Measurements from ENCODE around the gene SHANK1.
"Not testable (repeated sequence)": the region's sequence is repeated elsewhere in the genome, so short reads cannot be mapped to it uniquely, and the experiment has no call there.

SHANK1 gene

DNA sequence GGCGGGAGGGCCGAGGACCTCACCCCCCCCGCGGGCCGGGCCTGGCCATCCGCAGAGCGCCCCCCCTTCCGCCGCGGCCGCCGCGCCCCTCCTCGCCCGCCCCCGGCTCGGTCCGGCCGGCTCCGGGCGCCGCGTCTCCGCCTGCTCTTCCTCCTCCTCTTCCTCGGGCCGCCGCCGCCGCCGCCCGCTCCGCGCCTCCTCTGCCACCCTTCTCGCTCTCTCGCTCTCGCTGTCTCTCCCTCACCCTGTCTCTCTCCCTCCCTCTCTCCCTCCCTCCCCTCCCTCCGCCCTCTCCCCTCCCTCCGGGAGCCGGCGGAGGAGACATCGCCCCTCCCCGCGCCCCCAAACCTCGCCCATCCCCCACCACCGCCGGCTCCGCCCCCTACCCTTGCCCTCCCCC is at the start of gene SHANK1:
SHANK1 (minus strand) TSS at position 237 of the 400 bp plus-strand sequence. CDS start 2,883 bp downstream, outside the sequence.
- Histone ChIP-seq H3K27me3 (ENCODE audit: low read depth, low read length) (peaks cover 4% of the 10 kb centered on the region), H3K27ac (ENCODE audit: low read length) (no peak within 1 kb of the TSS), H3K4me1 (ENCODE audit: control insufficient read depth in 1 of 2, insufficient read depth in 2 of 2, low read length in 2 of 2) (peaks cover 0 to 31% of the 10 kb centered on the region in 2 donors), H3K36me3 (ENCODE audit: control insufficient read depth in 1 of 2, insufficient read depth in 2 of 2, low read length in 2 of 2) (no peaks in the 10 kb centered on the region), H3K4me3 (ENCODE audit: low read depth in 1 of 2, low read length in 2 of 2) (peak within 1 kb of the TSS in 1 of 2 donors; percentile 54), H3K9me3 (ENCODE audit: control insufficient read depth in 1 of 2, low read length in 2 of 2) (no peaks in the 10 kb centered on the region)

DNA sequence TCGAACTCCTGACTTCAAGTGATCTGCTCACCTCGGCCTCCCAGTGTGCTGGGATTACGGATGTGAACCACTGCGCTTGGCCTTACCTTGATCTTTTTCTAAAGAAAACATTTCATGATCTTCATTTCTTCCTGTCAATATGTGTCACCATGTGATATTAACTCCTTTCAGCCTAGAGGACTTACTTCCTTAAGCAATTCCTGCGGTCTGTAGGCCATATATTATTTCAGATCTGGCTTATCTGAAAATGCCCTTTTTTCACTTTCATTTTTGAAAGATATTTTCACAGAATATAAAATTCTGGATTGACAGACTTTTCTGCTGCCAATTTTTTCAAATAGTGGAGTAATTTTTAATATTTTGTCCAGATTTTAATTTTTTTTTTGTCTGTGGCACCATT is 48.7 kb upstream of the SHANK1 start:
- Histone ChIP-seq H3K27ac (ENCODE audit: low read length) (no peak overlapping the region), H3K4me1 (ENCODE audit: control insufficient read depth in 1 of 2, insufficient read depth in 2 of 2, low read length in 2 of 2) (no peaks in the 10 kb centered on the region), H3K9me3 (ENCODE audit: control insufficient read depth in 1 of 2, low read length in 2 of 2) (no peaks in the 10 kb centered on the region), H3K4me3 (ENCODE audit: low read depth in 1 of 2, low read length in 2 of 2) (no peak overlapping the region), H3K36me3 (ENCODE audit: control insufficient read depth in 1 of 2, insufficient read depth in 2 of 2, low read length in 2 of 2) (no peaks in the 10 kb centered on the region), H3K27me3 (ENCODE audit: low read depth, low read length) (no peaks in the 10 kb centered on the region)

DNA sequence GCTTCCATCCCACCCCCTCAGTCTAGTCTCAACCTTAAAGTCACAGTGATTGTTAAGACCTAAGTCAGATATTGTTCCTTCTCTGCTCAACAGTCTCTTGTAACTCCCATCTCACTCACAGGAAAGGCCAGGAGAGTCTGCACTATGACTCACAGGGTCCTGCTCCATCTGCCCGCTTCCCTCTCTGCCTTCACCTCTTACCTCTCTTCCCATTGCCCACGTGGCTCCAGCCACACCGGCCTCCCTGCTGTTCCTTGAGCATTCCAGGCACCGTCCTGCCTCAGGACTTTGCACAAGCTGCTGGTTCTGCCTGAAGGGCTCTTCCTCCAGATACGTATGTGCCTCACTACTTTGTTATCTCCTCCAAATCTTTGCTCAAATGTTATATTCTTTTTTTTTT is 47.7 kb upstream of the SHANK1 start:
- H3K4me3 ChIP-seq (ENCODE audit: low read depth in 1 of 2, low read length in 2 of 2); H3K9me3 ChIP-seq (ENCODE audit: control insufficient read depth in 1 of 2, low read length in 2 of 2); H3K36me3 ChIP-seq (ENCODE audit: control insufficient read depth in 1 of 2, insufficient read depth in 2 of 2, low read length in 2 of 2); H3K27ac ChIP-seq (ENCODE audit: low read length); H3K27me3 ChIP-seq (ENCODE audit: low read depth, low read length); H3K4me1 ChIP-seq (ENCODE audit: control insufficient read depth in 1 of 2, insufficient read depth in 2 of 2, low read length in 2 of 2): not testable (repeated sequence)

DNA sequence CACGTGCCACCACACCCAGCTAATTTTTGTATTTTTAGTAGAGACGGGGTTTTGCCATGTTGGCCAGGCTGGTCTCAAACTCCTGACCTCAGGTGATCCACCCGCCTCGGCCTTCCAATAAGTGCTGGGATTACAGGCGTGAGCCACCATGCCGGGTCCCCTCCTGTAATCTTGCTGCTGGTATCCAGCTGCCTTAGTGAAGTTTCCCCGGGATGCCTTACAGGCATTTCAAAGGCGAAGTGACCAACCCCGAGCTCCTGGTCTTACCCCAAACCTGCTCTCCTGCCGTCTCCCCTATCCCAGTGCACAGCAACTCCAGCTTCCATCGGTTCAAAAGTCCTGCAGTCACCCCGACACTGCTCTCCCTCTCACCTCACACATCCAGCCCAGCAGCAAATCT is 47.1 kb upstream of the SHANK1 start:
- not testable (repeated sequence) for H3K36me3 ChIP-seq (ENCODE audit: control insufficient read depth in 1 of 2, insufficient read depth in 2 of 2, low read length in 2 of 2); H3K4me3 ChIP-seq (ENCODE audit: low read depth in 1 of 2, low read length in 2 of 2); H3K4me1 ChIP-seq (ENCODE audit: control insufficient read depth in 1 of 2, insufficient read depth in 2 of 2, low read length in 2 of 2); H3K27ac ChIP-seq (ENCODE audit: low read length); H3K27me3 ChIP-seq (ENCODE audit: low read depth, low read length); H3K9me3 ChIP-seq (ENCODE audit: control insufficient read depth in 1 of 2, low read length in 2 of 2)

DNA sequence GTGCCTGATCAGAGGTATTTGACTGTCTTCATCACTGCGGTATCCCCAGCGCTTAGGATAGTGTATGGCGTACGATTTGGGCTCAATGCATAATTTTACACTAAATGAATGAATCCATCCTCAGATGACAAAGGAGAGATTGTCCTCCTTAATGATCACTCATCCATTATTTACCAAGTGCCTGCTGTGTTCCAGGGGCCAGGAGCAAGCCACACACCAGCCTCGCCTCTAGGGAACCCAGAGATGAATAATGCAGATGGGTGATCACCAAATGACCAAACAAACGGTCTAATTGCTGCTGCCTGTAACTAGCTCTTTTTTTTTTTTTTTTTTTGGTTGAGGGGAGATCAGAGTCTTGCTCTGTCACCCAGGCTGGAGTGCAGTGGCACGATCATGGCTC is 44.8 kb upstream of the SHANK1 start:
- H3K4me3 ChIP-seq (ENCODE audit: low read depth in 1 of 2, low read length in 2 of 2), result no peak overlapping the region
- no peaks in the 10 kb centered on the region for H3K36me3 ChIP-seq (ENCODE audit: control insufficient read depth in 1 of 2, insufficient read depth in 2 of 2, low read length in 2 of 2)
- H3K9me3 ChIP-seq (ENCODE audit: control insufficient read depth in 1 of 2, low read length in 2 of 2), result peaks cover 0 to 4% of the 10 kb centered on the region in 2 donors
- H3K4me1 ChIP-seq (ENCODE audit: control insufficient read depth in 1 of 2, insufficient read depth in 2 of 2, low read length in 2 of 2), result no peaks in the 10 kb centered on the region
- H3K27ac ChIP-seq (ENCODE audit: low read length), result no peak overlapping the region
- H3K27me3 ChIP-seq (ENCODE audit: low read depth, low read length), result no peaks in the 10 kb centered on the region

DNA sequence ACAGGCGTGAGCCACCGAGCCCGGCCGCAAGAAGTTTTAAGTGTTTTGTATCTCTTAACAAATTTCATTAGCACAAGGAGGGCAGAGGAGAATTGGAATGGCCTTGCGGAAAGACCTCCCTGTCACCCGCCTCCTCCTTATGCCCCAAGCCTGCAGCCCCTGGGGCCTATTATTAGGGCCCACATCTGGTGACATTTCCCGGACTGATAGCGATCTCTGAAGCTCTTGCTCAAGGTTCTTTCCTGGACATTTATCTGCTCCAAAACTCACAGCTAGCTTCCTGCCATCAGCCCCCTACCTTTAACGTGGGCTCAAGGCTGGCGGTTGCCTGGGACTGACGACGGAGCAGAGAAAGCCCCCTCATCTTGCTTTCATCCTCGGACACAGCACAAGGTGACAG is 43.9 kb upstream of the SHANK1 start:
- not testable (repeated sequence) for H3K9me3 ChIP-seq (ENCODE audit: control insufficient read depth in 1 of 2, low read length in 2 of 2); H3K27ac ChIP-seq (ENCODE audit: low read length); H3K4me1 ChIP-seq (ENCODE audit: control insufficient read depth in 1 of 2, insufficient read depth in 2 of 2, low read length in 2 of 2); H3K27me3 ChIP-seq (ENCODE audit: low read depth, low read length); H3K36me3 ChIP-seq (ENCODE audit: control insufficient read depth in 1 of 2, insufficient read depth in 2 of 2, low read length in 2 of 2); H3K4me3 ChIP-seq (ENCODE audit: low read depth in 1 of 2, low read length in 2 of 2)

DNA sequence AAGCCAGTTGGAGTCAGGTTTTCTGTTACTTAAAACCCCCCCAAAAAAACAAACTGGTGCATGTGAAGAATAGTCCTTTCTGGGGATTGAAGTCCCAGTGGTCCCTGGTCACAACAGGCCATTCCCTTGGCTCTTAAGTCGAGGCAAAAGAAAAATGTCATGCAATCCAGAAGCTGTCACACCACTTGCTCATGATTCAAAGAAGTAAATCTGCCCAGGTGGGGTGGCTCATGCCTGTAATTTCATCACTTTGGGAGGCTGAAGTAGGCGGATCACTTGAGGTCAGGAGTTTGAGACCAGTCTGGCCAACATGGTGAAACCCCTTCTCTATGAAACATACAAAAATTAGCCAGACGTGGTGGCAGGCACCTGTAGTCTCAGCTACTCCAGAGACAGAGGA is 41.9 kb upstream of the SHANK1 start:
- not testable (repeated sequence) for H3K36me3 ChIP-seq (ENCODE audit: control insufficient read depth in 1 of 2, insufficient read depth in 2 of 2, low read length in 2 of 2); H3K4me3 ChIP-seq (ENCODE audit: low read depth in 1 of 2, low read length in 2 of 2); H3K4me1 ChIP-seq (ENCODE audit: control insufficient read depth in 1 of 2, insufficient read depth in 2 of 2, low read length in 2 of 2); H3K27me3 ChIP-seq (ENCODE audit: low read depth, low read length); H3K27ac ChIP-seq (ENCODE audit: low read length); H3K9me3 ChIP-seq (ENCODE audit: control insufficient read depth in 1 of 2, low read length in 2 of 2)

DNA sequence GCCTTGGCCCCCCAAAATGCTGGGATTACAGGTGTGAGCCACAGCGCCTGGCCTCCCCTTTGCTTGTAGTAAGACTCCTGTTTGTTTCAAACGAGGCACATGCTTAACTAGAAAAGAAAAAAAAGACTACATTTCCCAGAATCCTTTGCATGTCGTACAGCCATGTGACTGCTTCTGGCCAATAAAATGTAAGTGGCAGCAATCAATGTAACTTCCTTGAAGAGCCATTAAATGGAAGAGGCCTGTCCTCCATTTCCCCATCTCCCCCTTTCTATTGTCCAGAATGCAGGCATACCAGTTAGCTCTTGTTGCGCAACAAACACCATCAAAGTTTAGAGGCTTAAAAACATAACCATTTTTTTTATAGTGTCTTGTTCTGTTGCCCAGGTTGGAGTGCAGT is 40.3 kb upstream of the SHANK1 start:
- Histone ChIP-seq H3K36me3 (ENCODE audit: control insufficient read depth in 1 of 2, insufficient read depth in 2 of 2, low read length in 2 of 2) (no peaks in the 10 kb centered on the region), H3K27me3 (ENCODE audit: low read depth, low read length) (no peaks in the 10 kb centered on the region), H3K27ac (ENCODE audit: low read length) (no peak overlapping the region), H3K4me3 (ENCODE audit: low read depth in 1 of 2, low read length in 2 of 2) (no peak overlapping the region), H3K9me3 (ENCODE audit: control insufficient read depth in 1 of 2, low read length in 2 of 2) (peaks cover 0 to 4% of the 10 kb centered on the region in 2 donors), H3K4me1 (ENCODE audit: control insufficient read depth in 1 of 2, insufficient read depth in 2 of 2, low read length in 2 of 2) (no peaks in the 10 kb centered on the region)

DNA sequence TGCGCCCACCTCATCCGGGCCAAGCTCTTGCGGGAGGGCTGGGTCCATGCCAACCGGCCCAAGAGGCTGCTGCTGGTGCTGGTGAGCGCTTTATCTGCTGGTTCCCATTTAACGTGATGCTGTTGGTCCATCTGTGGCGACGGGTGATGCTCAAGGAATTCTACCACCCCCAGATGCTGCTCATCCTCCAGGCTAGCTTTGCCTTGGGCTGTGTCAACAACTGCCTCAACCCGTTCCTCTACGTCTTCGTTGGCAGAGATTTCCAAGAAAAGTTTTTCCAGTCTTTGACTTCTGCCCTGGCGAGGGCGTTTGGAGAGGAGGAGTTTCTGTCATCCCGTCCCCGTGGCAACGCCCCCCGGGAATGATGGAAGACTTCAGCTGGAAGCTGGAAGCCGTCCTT is 39.5 kb upstream of the SHANK1 start:
- not testable (repeated sequence) for H3K36me3 ChIP-seq (ENCODE audit: control insufficient read depth in 1 of 2, insufficient read depth in 2 of 2, low read length in 2 of 2); H3K4me3 ChIP-seq (ENCODE audit: low read depth in 1 of 2, low read length in 2 of 2)

DNA sequence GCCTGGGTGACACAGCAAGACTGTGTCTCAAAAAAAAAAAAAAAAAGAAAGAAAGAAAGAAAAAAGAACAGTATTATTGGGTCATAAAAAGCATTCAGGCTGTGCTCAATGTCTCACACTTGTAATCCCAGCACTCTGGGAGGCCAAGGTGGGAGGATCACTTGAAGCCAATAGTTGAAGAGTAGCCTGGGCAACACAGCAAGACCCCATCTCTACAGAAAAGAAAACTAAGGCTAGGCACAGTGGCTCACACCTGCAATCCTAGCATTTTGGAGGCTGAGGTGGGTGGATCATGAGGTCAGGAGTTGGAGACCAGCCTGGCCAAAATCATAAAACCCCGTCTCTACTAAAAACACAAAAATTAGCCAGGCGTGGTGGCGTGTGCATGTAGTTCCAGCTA is 38.0 kb upstream of the SHANK1 start:
- not testable (repeated sequence) for H3K27me3 ChIP-seq (ENCODE audit: low read depth, low read length); H3K27ac ChIP-seq (ENCODE audit: low read length); H3K4me1 ChIP-seq (ENCODE audit: control insufficient read depth in 1 of 2, insufficient read depth in 2 of 2, low read length in 2 of 2); H3K4me3 ChIP-seq (ENCODE audit: low read depth in 1 of 2, low read length in 2 of 2); H3K36me3 ChIP-seq (ENCODE audit: control insufficient read depth in 1 of 2, insufficient read depth in 2 of 2, low read length in 2 of 2); H3K9me3 ChIP-seq (ENCODE audit: control insufficient read depth in 1 of 2, low read length in 2 of 2)

More for the DNA sequence above, 39.5 kb upstream of the SHANK1 start:
- H3K9me3 ChIP-seq (ENCODE audit: control insufficient read depth in 1 of 2, low read length in 2 of 2); H3K4me1 ChIP-seq (ENCODE audit: control insufficient read depth in 1 of 2, insufficient read depth in 2 of 2, low read length in 2 of 2); H3K27ac ChIP-seq (ENCODE audit: low read length); H3K27me3 ChIP-seq (ENCODE audit: low read depth, low read length): not testable (repeated sequence)

DNA sequence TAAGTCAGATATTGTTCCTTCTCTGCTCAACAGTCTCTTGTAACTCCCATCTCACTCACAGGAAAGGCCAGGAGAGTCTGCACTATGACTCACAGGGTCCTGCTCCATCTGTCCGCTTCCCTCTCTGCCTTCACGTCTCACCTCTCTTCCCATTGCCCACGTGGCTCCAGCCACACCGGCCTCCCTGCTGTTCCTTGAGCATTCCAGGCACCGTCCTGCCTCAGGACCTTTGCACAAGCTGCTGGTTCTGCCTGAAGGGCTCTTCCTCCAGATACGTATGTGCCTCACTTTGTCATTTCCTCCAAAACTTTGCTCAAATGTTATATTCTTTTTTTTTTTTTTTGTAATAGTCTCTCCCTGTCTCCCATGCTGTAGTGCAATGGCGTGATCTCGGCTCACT is 36.6 kb upstream of the SHANK1 start:
- not testable (repeated sequence) for H3K9me3 ChIP-seq (ENCODE audit: control insufficient read depth in 1 of 2, low read length in 2 of 2); H3K4me1 ChIP-seq (ENCODE audit: control insufficient read depth in 1 of 2, insufficient read depth in 2 of 2, low read length in 2 of 2); H3K36me3 ChIP-seq (ENCODE audit: control insufficient read depth in 1 of 2, insufficient read depth in 2 of 2, low read length in 2 of 2); H3K4me3 ChIP-seq (ENCODE audit: low read depth in 1 of 2, low read length in 2 of 2); H3K27ac ChIP-seq (ENCODE audit: low read length); H3K27me3 ChIP-seq (ENCODE audit: low read depth, low read length)

DNA sequence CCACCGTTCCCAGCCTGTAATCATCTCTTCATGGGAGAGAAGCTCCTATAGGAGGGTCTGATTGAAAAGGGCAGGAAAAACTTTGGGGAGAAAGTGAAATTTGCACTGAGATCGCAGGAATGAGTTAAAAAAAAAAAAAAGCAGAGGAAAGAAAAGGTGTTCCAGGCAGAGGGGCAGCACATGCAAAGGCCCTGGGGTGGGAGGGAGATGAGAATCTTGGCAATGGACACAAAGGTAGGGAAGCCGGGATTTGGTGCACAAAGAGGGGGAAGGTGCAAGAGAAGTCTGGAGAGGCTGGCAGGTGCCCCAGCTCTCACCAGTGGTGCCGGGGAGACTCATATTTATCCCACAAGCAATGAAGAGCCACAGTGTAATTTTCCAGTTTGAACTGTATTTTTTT is 34.3 kb upstream of the SHANK1 start:
- H3K4me1 ChIP-seq (ENCODE audit: control insufficient read depth in 1 of 2, insufficient read depth in 2 of 2, low read length in 2 of 2), result no peaks in the 10 kb centered on the region
- no peaks in the 10 kb centered on the region for H3K9me3 ChIP-seq (ENCODE audit: control insufficient read depth in 1 of 2, low read length in 2 of 2)
- H3K27ac ChIP-seq (ENCODE audit: low read length), result no peak overlapping the region
- H3K36me3 ChIP-seq (ENCODE audit: control insufficient read depth in 1 of 2, insufficient read depth in 2 of 2, low read length in 2 of 2), result no peaks in the 10 kb centered on the region
- H3K27me3 ChIP-seq (ENCODE audit: low read depth, low read length), result no peaks in the 10 kb centered on the region
- no peak overlapping the region for H3K4me3 ChIP-seq (ENCODE audit: low read depth in 1 of 2, low read length in 2 of 2)
